ENCODE measurements around the gene YWHAG. TPM values are rescaled to one million over a fixed set of nuclear protein-coding genes. Genes with fewer than 3 reads are reported as not detected.

YWHAG gene
- total RNA-seq, 1 experiment from 2014 or later, result 241 TPM

DNA sequence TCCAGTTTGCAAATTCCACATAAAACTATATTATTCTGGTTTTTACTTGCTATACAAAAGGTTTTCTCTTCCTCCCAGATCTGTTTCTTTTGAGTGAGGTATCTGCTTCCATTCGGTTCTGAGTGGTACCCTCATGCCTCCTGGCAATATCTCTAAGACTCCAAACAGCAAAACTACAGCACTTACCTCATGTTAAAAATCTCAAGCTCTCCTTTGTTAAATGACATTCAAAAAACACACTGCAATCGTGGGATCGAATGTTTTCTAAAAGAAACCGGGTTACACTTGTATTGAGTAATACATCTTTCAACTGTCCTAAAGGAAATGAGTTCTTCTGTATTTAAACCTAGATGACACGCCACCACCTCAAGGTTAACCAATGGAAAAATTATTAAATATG is 11.1 kb downstream of the YWHAG start:
- peak overlapping the region in 1 of 3 experiments; percentile 86; a peak in 3 of 7 replicates for H3K27ac Mint-ChIP-seq
- Histone ChIP-seq H4K91ac (ENCODE audit: insufficient read length, low read depth, low read length) (no peak overlapping the region), H3K27me3 (ENCODE audit: insufficient read depth, low read length) (no peaks in the 10 kb centered on the region), H4K5ac (ENCODE audit: insufficient read length, low read depth, low read length) (no peak overlapping the region), H3K23me2 (ENCODE audit: insufficient read length, low read depth, low read length, poor library complexity, severe bottlenecking) (no peaks in the 10 kb centered on the region), H3K4me2 (ENCODE audit: insufficient read depth, insufficient read length, low read length) (no peak overlapping the region), H3K4me1 (ENCODE audit: insufficient read depth, low read length) (no peaks in the 10 kb centered on the region), H2BK5ac (ENCODE audit: insufficient read length, low read length) (no peak overlapping the region), H3T11ph (ENCODE audit: low read length) (no peak overlapping the region), H2BK20ac (ENCODE audit: low read depth, low read length, poor library complexity, severe bottlenecking) (no peak overlapping the region), H3K56ac (ENCODE audit: insufficient read length, low read depth, low read length) (no peak overlapping the region), H2BK120ac (ENCODE audit: low read depth, low read length, poor library complexity, severe bottlenecking) (no peak overlapping the region), H2BK12ac (ENCODE audit: insufficient read length, low read depth, low read length) (no peak overlapping the region), H4K20me1 (ENCODE audit: control insufficient read depth, insufficient read depth, insufficient read length) (no peaks in the 10 kb centered on the region), H3K4ac (ENCODE audit: low read depth, low read length) (no peak overlapping the region), H3K9ac (ENCODE audit: extremely low read depth, insufficient read length, low read length) (no peak overlapping the region), H4K8ac (replicated peaks; ENCODE audit: insufficient read length, low read depth, low read length) (no peak overlapping the region), H3K9me3 (ENCODE audit: control insufficient read depth, low read depth, low read length) (no peaks in the 10 kb centered on the region), H2BK15ac (ENCODE audit: low read depth, low read length) (no peak overlapping the region), H3K79me1 (ENCODE audit: insufficient read depth, low read depth, low read length, poor library complexity, severe bottlenecking) (peaks cover 9% of the 10 kb centered on the region), H3K23ac (ENCODE audit: insufficient read length, low read depth, low read length) (no peak overlapping the region), H2AFZ (ENCODE audit: low read length) (no peak overlapping the region), H3K27ac (ENCODE audit: insufficient read length, low read depth, low read length) (no peak overlapping the region), H3K79me2 (ENCODE audit: insufficient read depth, low read length) (peaks cover 77% of the 10 kb centered on the region), H3K18ac (ENCODE audit: insufficient read length, low read depth, low read length) (no peak overlapping the region), H2AK5ac (ENCODE audit: insufficient read length, low read length) (no peak overlapping the region), H3K14ac (ENCODE audit: insufficient read depth, low read length) (no peak overlapping the region)
- peaks cover 41 to 42% of the 10 kb centered on the region in 2 experiments for H3K4me1 Mint-ChIP-seq
- no peaks in the 10 kb centered on the region for H3K27me3 Mint-ChIP-seq (ENCODE audit: low read depth)
- TF ChIP-seq, protein P1, sequence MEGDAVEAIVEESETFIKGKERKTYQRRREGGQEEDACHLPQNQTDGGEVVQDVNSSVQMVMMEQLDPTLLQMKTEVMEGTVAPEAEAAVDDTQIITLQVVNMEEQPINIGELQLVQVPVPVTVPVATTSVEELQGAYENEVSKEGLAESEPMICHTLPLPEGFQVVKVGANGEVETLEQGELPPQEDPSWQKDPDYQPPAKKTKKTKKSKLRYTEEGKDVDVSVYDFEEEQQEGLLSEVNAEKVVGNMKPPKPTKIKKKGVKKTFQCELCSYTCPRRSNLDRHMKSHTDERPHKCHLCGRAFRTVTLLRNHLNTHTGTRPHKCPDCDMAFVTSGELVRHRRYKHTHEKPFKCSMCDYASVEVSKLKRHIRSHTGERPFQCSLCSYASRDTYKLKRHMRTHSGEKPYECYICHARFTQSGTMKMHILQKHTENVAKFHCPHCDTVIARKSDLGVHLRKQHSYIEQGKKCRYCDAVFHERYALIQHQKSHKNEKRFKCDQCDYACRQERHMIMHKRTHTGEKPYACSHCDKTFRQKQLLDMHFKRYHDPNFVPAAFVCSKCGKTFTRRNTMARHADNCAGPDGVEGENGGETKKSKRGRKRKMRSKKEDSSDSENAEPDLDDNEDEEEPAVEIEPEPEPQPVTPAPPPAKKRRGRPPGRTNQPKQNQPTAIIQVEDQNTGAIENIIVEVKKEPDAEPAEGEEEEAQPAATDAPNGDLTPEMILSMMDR (conservative IDR thresholded peaks at IDR 0.05), result no peak
- no CpG with 5 or more reads among the region's 5 CpGs for WGBS (ENCODE audit: extremely low coverage, insufficient read length, low lambda C conversion rate)
- H3K4me3 Mint-ChIP-seq, result no peak overlapping the region
- DNase-seq, result no peak
- H3K9me3 Mint-ChIP-seq, result no peaks in the 10 kb centered on the region; a peak in 3 of 5 replicates
- peaks cover 71 to 92% (median 87%) of the 10 kb centered on the region in 3 experiments for H3K36me3 Mint-ChIP-seq (ENCODE audit: insufficient read depth in 1 of 3, low read depth in 3 of 3)
